Measurements from ENCODE around the gene AIFM3. TPM values are rescaled to one million over a fixed set of nuclear protein-coding genes. Genes with fewer than 3 reads are reported as not detected.

The AIFM3 gene
- total and polyA plus RNA-seq, 2 of the 4 experiments (the other 2 are of a cell fraction), result 0.09 to 0.18 TPM

DNA sequence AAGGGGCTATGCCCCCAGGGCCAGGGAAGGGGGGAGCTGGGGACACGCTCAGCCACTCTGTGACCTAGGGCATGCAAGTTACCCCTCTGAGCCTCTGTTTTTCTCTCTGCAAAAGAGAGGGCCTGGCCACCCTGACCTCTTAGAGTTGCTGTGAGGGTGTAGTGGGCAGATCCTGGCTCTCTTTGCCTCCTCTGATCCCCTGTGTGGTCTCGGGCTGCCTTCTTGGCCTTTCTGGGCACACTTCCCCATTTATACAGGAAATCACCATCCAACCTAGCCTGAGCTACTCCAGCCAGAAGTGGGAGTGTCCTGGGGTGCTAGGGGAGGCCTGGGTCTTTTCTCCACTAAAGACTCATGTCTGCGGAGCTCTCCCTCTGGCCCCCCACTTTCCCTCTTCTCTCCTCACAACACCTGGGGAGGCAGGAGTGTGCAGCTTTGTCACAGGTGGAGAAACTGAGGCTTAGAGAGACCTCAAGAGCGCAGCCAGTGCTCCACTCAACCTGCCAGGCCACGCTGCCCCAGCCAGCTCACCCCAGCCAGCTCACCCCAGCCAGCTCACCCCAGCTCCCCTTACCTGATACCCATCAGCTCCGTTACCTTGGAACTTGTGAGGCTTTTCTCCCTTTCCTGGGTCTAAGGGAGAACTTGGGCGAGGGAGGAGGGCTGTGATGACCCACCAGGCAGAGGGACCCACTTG, 1.4 kb downstream of the AIFM3 start (continued):
- no peak for TF ChIP-seq MAFK (IDR thresholded peaks at IDR 0.05; ENCODE audit: low read depth, low read length)

DNA sequence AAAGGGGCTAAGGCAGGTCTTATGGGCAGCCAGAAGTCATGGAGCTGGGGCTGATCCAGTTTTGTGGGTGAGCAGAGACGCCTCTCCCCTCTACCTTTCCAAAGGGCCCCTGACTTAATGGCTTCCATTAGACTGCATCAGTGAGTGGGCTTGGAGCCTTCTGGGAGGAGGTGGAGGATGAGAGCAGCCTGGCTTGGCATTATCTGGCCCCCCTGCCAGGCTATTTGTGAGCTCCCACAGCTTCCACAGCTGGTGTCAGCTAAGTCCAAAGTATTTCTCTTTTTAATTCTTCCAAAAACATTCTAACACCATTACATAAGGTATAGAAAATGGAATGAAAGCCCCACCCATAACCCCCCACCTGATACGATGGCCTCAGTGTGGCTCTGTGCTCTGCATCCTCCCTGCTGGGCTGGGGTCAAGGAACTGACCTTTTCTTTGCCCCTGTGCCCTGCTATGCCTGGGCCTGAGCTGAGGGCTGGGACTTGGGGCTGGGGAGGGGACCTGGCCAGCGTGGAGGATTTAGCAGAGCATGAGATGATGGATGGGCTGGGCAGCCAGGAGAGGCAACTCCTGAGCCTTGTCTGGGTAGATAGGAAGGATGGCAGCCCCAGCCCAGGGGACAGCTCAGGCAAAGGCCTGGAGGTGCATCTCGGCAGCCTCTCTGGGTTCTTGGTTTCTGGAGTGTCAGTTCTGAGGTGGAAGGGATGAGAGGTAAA, 4.0 kb downstream of the AIFM3 start:
- peak overlapping the region; percentile 6 for H2AFZ ChIP-seq (replicated peaks; ENCODE audit: low read length, poor library complexity)
- DNase-seq, result no peak
- no peaks in the 10 kb centered on the region for H3K9me3 ChIP-seq (ENCODE audit: control insufficient read depth, insufficient read depth, low read length)
- peak overlapping the region; percentile 23 for H2AK9ac ChIP-seq (replicated peaks; ENCODE audit: low read depth, low read length, poor library complexity)
- no peak overlapping the region for H3K27ac ChIP-seq (ENCODE audit: insufficient read depth, low read length)
- no peak overlapping the region for H3K4me3 ChIP-seq (ENCODE audit: insufficient read depth, low read depth, low read length)
- H3K4me1 ChIP-seq (ENCODE audit: control insufficient read depth, insufficient read depth, low read length), result no peaks in the 10 kb centered on the region
- H2BK120ac ChIP-seq (ENCODE audit: low read depth, low read length), result no peak overlapping the region
- H4K91ac ChIP-seq (ENCODE audit: insufficient read depth, low read depth, low read length), result no peak overlapping the region
- H3K9ac ChIP-seq (ENCODE audit: low read depth, low read length), result no peak overlapping the region
- no peak overlapping the region for H3K4me2 ChIP-seq (ENCODE audit: low read depth, low read length)
- H2BK20ac ChIP-seq (ENCODE audit: low read depth, low read length), result no peak overlapping the region
- intact Hi-C loops (cut with micrococcal nuclease), result no loop called here
- no peak overlapping the region for H2AK5ac ChIP-seq (ENCODE audit: low read depth, low read length)
- POLR2A ChIA-PET (ENCODE audit: unreplicated experiment), result no interaction called here
- in situ Hi-C loops (cut with MboI; ENCODE audit: low sequenced_read_pairs), result no loop called here
- WGBS, 2 experiments (ENCODE audit: extremely low coverage in 2 of 2, insufficient read length in 1 of 2), result 0% methylated on average over 1 of the region's 4 CpGs; no CpG with 5 or more reads in 1 of the 2 experiments
- no peak overlapping the region for H3K23ac ChIP-seq (ENCODE audit: low read depth, low read length)
- no peak overlapping the region for H3K4ac ChIP-seq (ENCODE audit: low read depth, low read length)
- dilution Hi-C loops (cut with HindIII; ENCODE audit: low sequenced_read_pairs, unreplicated experiment), result no loop called here
- no peaks in the 10 kb centered on the region for H3K9me1 ChIP-seq (ENCODE audit: insufficient read depth, low read length)
- no peak overlapping the region for H2BK5ac ChIP-seq (ENCODE audit: low read depth, low read length, poor library complexity, severe bottlenecking)
- H3K27me3 ChIP-seq (ENCODE audit: control insufficient read depth, insufficient read depth, low read length), result peaks cover 14% of the 10 kb centered on the region; the same call in 1 of the 2 replicates
- H3K18ac ChIP-seq (ENCODE audit: low read depth, low read length), result no peak overlapping the region
- no peaks in the 10 kb centered on the region for H4K20me1 ChIP-seq (ENCODE audit: insufficient read depth, low read length)
- H2BK15ac ChIP-seq (ENCODE audit: low read depth, low read length), result no peak overlapping the region
- CTCF ChIA-PET, result no interaction called here
- H4K5ac ChIP-seq (ENCODE audit: low read depth, low read length), result no peak overlapping the region
- H3K14ac ChIP-seq (replicated peaks; ENCODE audit: low read depth, low read length), result no peak overlapping the region
- TF ChIP-seq RFX5 (IDR thresholded peaks at IDR 0.05; ENCODE audit: low read depth, low read length) (no peak), MXI1 (IDR thresholded peaks at IDR 0.05; ENCODE audit: borderline replicate concordance, low read depth, low read length) (no peak), POLR2A (IDR thresholded peaks at IDR 0.05; ENCODE audit: low read depth, low read length) (no peak), NFE2L2 (IDR thresholded peaks at IDR 0.05; ENCODE audit: low read depth, low read length) (no peak), CHD1 (IDR thresholded peaks at IDR 0.05; ENCODE audit: low read depth, low read length) (no peak)
- TF ChIP-seq, protein P1, sequence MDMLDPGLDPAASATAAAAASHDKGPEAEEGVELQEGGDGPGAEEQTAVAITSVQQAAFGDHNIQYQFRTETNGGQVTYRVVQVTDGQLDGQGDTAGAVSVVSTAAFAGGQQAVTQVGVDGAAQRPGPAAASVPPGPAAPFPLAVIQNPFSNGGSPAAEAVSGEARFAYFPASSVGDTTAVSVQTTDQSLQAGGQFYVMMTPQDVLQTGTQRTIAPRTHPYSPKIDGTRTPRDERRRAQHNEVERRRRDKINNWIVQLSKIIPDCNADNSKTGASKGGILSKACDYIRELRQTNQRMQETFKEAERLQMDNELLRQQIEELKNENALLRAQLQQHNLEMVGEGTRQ (IDR thresholded peaks at IDR 0.05; ENCODE audit: low read depth, low read length), result no peak
- TF ChIP-seq, protein P2, sequence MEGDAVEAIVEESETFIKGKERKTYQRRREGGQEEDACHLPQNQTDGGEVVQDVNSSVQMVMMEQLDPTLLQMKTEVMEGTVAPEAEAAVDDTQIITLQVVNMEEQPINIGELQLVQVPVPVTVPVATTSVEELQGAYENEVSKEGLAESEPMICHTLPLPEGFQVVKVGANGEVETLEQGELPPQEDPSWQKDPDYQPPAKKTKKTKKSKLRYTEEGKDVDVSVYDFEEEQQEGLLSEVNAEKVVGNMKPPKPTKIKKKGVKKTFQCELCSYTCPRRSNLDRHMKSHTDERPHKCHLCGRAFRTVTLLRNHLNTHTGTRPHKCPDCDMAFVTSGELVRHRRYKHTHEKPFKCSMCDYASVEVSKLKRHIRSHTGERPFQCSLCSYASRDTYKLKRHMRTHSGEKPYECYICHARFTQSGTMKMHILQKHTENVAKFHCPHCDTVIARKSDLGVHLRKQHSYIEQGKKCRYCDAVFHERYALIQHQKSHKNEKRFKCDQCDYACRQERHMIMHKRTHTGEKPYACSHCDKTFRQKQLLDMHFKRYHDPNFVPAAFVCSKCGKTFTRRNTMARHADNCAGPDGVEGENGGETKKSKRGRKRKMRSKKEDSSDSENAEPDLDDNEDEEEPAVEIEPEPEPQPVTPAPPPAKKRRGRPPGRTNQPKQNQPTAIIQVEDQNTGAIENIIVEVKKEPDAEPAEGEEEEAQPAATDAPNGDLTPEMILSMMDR (conservative IDR thresholded peaks at IDR 0.05; ENCODE audit: low read depth, low read length), result no peak
- ATAC-seq (ENCODE audit: low read depth), result no peak
- H4K8ac ChIP-seq (ENCODE audit: low read depth in 2 of 2, low read length in 2 of 2), result no peak overlapping the region
- no peaks in the 10 kb centered on the region for H3K79me1 ChIP-seq (ENCODE audit: low read depth in 1 of 2, low read length in 2 of 2)
- H3K36me3 ChIP-seq (ENCODE audit: control insufficient read depth, insufficient read depth, low read length), result no peaks in the 10 kb centered on the region
- no TSS peak for BruUV-seq (replicated peaks)
- no peak overlapping the region for H3K56ac ChIP-seq (ENCODE audit: extremely low read depth, insufficient read depth, low read length)

All from IMR-90 (cell line).